Loucy (cell line): ENCODE data around the gene OR52I1.

Experiments
- H2AFZ ChIP-seq: fragments of 200-600 bp; sonication (generic); 2 replicates; pipeline ENCODE4 v1.6.0; 2016; ENCODE audit warnings: antibody characterized with exemption, mild to moderate bottlenecking, low read length, moderate library complexity
- H3F3A ChIP-seq: fragments of 200-600 bp; 2 replicates; pipeline ENCODE4 v1.6.0; 2016; ENCODE audit warnings: antibody characterized with exemption, low read depth, mild to moderate bottlenecking
- H3K27me3 ChIP-seq: fragments of 200-600 bp; sonication (generic); 2 replicates; pipeline ENCODE4 v1.6.1; 2014; ENCODE audit warnings: low read length, mild to moderate bottlenecking; ENCODE audit not compliant: insufficient read depth, poor library complexity, severe bottlenecking
- H3K36me3 ChIP-seq: fragments of 200-600 bp; sonication (generic); 2 replicates; pipeline ENCODE4 v1.6.1; 2016; ENCODE audit warnings: low read length; ENCODE audit not compliant: insufficient read depth
- H3K4me1 ChIP-seq: fragments of 200-600 bp; sonication (generic); 2 replicates; pipeline ENCODE4 v1.5.1; 2014; ENCODE audit warnings: low read length, mild to moderate bottlenecking; ENCODE audit not compliant: insufficient read depth, poor library complexity, severe bottlenecking
- H3K4me2 ChIP-seq: fragments of 200-600 bp; sonication (generic); 2 replicates; pipeline ENCODE4 v1.6.0; 2014; ENCODE audit warnings: antibody characterized with exemption, low read length, low read depth, mild to moderate bottlenecking; ENCODE audit not compliant: poor library complexity, severe bottlenecking
- H3K4me3 ChIP-seq: fragments of 200-600 bp; sonication (generic); 2 replicates; pipeline ENCODE4 v1.5.1; 2014; ENCODE audit warnings: low read length, mild to moderate bottlenecking, mixed read lengths; ENCODE audit not compliant: poor library complexity, severe bottlenecking
- H3K79me2 ChIP-seq: fragments of 200-600 bp; sonication (generic); 2 replicates; pipeline ENCODE4 v1.6.1; 2014; ENCODE audit warnings: low read length; ENCODE audit not compliant: insufficient read depth
- H3K9ac ChIP-seq: fragments of 200-600 bp; sonication (generic); 2 replicates; pipeline ENCODE4 v1.6.0; 2014; ENCODE audit warnings: mild to moderate bottlenecking, low read depth, low read length, moderate library complexity; ENCODE audit not compliant: poor library complexity, severe bottlenecking
- H3K9me2 ChIP-seq: fragments of 200-600 bp; sonication (generic); replicated peaks from 2 replicates; pipeline ENCODE4 v1.6.1; 2016; ENCODE audit warnings: low read depth, low read length, mixed read lengths
- H3K9me3 ChIP-seq: fragments of 200-600 bp; sonication (generic); 2 replicates; pipeline ENCODE4 v1.6.1; 2014; ENCODE audit warnings: mild to moderate bottlenecking, antibody characterized with exemption, low read length, low read depth; ENCODE audit not compliant: insufficient read depth
- H4K20me1 ChIP-seq: fragments of 200-600 bp; sonication (generic); 2 replicates; pipeline ENCODE4 v1.6.0; 2014; ENCODE audit warnings: antibody characterized with exemption, low read length, mild to moderate bottlenecking; ENCODE audit not compliant: insufficient read depth, poor library complexity, severe bottlenecking
- EZH2phosphoT487 ChIP-seq: fragments of 200-600 bp; IDR thresholded peaks from 2 replicates; pipeline ENCODE4 v1.6.1; 2018; ENCODE audit warnings: antibody characterized with exemption, mild to moderate bottlenecking, moderate library complexity, borderline replicate concordance
- TF ChIP-seq, protein P1 (sequence below): fragments of 200-600 bp; sonication (generic); conservative IDR thresholded peaks from 2 replicates; pipeline ENCODE4 v1.5.1; 2014; ENCODE audit warnings: mild to moderate bottlenecking, antibody characterized with exemption, low read length

The OR52I1 gene

DNA sequence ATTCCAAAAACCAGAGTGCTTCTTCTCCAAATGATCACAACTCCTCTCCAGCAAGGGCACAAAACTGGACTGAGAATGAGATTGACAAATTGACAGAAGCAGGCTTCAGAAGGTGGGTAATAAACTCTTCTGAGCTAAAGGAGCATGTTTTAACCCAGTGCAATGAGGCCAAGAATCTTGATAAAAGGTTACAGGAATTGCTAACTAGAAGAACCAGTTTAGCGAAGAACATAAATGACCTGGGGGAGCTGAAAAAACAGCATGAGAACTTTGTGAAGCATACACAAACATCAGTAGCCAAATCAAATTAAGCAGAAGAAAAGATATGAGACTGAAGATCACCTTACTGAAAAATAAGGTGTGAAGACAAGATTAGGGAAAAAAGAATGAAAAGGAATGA lies 33.4 kb upstream of the OR52I1 start:
- Histone ChIP-seq H3K27me3 (no peaks in the 10 kb centered on the region), H3K79me2 (no peaks in the 10 kb centered on the region), H3K36me3 (no peaks in the 10 kb centered on the region), H3K9me3 (no peaks in the 10 kb centered on the region), H3K4me2 (no peak overlapping the region), H4K20me1 (no peaks in the 10 kb centered on the region), H2AFZ (no peak overlapping the region), H3F3A (no peaks in the 10 kb centered on the region), H3K4me1 (no peaks in the 10 kb centered on the region), H3K9me2 (no peaks in the 10 kb centered on the region), H3K9ac (no peak overlapping the region), H3K4me3 (no peak overlapping the region)
- TF ChIP-seq EZH2phosphoT487 = no peak

DNA sequence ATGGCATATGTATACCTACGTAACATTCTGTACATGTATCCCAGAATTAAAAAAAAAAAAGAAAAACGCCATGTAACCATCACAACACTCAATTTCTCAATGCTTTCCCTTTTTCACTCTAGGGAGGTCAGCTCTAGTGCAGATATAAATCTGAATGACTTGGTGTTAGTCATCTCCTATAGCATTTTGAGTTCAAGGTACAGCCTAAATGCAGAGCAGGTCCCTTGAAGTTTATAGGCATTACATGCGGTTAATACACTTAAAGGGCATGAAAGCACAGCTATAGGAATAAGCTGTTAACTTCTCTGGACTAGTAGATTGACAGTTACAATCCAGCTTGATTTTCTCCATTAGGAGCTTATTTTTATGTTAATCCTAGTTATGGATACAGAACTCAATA lies 28.5 kb upstream of the OR52I1 start:
- H3K79me2 ChIP-seq = no peaks in the 10 kb centered on the region

DNA sequence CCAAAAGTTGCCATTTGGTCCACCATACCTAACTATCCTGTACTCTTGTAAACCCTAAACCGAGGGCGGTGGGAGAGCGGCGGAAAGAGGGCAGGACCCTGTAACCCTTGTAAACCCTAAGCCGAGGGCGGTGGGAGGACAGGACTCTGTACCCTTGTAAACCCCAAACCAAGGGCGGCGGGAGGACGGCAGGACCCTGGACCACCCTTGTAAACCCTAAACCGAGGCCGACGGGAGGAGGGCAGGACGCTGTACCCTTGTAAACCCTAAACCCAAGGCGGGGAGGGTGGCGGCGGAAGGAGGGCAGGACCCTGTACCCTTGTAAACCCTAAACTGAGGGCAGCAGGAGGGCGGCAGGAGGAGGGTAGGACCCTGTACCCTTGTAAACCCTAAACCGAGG lies 24.8 kb upstream of the OR52I1 start:
- no peaks in the 10 kb centered on the region for H4K20me1 ChIP-seq
- no peaks in the 10 kb centered on the region for H3K79me2 ChIP-seq
- H3K36me3 ChIP-seq = no peaks in the 10 kb centered on the region
- H3K9me3 ChIP-seq = no peaks in the 10 kb centered on the region
- no peak overlapping the region for H2AFZ ChIP-seq
- TF ChIP-seq, protein P1, sequence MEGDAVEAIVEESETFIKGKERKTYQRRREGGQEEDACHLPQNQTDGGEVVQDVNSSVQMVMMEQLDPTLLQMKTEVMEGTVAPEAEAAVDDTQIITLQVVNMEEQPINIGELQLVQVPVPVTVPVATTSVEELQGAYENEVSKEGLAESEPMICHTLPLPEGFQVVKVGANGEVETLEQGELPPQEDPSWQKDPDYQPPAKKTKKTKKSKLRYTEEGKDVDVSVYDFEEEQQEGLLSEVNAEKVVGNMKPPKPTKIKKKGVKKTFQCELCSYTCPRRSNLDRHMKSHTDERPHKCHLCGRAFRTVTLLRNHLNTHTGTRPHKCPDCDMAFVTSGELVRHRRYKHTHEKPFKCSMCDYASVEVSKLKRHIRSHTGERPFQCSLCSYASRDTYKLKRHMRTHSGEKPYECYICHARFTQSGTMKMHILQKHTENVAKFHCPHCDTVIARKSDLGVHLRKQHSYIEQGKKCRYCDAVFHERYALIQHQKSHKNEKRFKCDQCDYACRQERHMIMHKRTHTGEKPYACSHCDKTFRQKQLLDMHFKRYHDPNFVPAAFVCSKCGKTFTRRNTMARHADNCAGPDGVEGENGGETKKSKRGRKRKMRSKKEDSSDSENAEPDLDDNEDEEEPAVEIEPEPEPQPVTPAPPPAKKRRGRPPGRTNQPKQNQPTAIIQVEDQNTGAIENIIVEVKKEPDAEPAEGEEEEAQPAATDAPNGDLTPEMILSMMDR = no peak
- TF ChIP-seq EZH2phosphoT487 = no peak
- no peaks in the 10 kb centered on the region for H3F3A ChIP-seq
- no peaks in the 10 kb centered on the region for H3K27me3 ChIP-seq
- no peaks in the 10 kb centered on the region for H3K4me1 ChIP-seq
- no peak overlapping the region for H3K4me3 ChIP-seq
- no peak overlapping the region for H3K4me2 ChIP-seq
- H3K9me2 ChIP-seq = no peaks in the 10 kb centered on the region
- no peak overlapping the region for H3K9ac ChIP-seq

More for the DNA sequence above, 28.5 kb upstream of the OR52I1 start:
- Histone ChIP-seq H3K27me3 (no peaks in the 10 kb centered on the region), H4K20me1 (no peaks in the 10 kb centered on the region), H2AFZ (no peak overlapping the region), H3K36me3 (no peaks in the 10 kb centered on the region), H3K9me3 (no peaks in the 10 kb centered on the region), H3K4me2 (no peak overlapping the region), H3K4me1 (no peaks in the 10 kb centered on the region), H3K9ac (no peak overlapping the region), H3K9me2 (no peaks in the 10 kb centered on the region), H3K4me3 (no peak overlapping the region), H3F3A (no peaks in the 10 kb centered on the region)
- TF ChIP-seq EZH2phosphoT487 = no peak
- TF ChIP-seq, protein P1 = no peak

DNA sequence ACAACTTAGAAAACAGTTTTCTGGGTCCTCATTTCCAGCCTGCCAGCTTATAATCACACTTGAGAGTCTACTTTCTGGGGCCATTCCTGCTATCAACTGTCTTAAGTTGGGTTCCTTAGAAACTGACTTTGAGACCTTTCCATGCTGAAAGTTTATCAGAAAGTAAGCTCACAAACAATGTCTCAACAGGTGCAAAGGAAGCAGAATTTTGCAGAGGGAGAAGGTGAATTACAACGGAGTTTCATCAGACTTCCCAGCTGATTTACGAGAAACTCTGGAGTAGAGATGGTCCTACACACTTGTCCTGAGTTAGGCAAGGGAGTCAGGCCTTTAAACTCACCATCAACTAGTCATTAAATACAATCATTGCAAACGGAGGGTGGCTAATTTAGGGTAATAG lies 17.0 kb upstream of the OR52I1 start:
- TF ChIP-seq, protein P1 = no peak
- no peak for TF ChIP-seq EZH2phosphoT487
- Histone ChIP-seq H3K4me2 (no peak overlapping the region), H3K4me3 (no peak overlapping the region), H2AFZ (no peak overlapping the region), H3K4me1 (peaks cover 9% of the 10 kb centered on the region), H4K20me1 (no peaks in the 10 kb centered on the region), H3K9me3 (no peaks in the 10 kb centered on the region), H3K9ac (no peak overlapping the region), H3K36me3 (no peaks in the 10 kb centered on the region), H3F3A (no peaks in the 10 kb centered on the region), H3K9me2 (no peaks in the 10 kb centered on the region), H3K79me2 (no peaks in the 10 kb centered on the region), H3K27me3 (peaks cover 14% of the 10 kb centered on the region)
